A549 (cell line): Measurements from ENCODE around the gene CDIP1. TPM values are rescaled to one million over a fixed set of nuclear protein-coding genes. Genes with fewer than 3 reads are reported as not detected.

Source experiments
- ATAC-seq, 2 experiments: fragments of 200-7000 bp in 1 of 2; fragments of >200 bp in 1 of 2; cut with Nextera tagmentation in 1 of 2; cut with Tn5 transposase in 1 of 2; 3 replicates each; pipeline versions ENCODE4 v1.8.0 to v1.9.1; 2018 to 2020; ENCODE audit warnings: mild to moderate bottlenecking in 1 of 2, moderate library complexity in 1 of 2
- CTCF ChIA-PET: fragments of 300-600 bp; sonication (Branson Sonifier 250); formaldehyde crosslinking; extraction: SDS; loops from one replicate; lab custom pipeline; 2021; ENCODE audit warnings: antibody characterized with exemption, inconsistent platforms; lab: Yijun Ruan, JAX
- POLR2A ChIA-PET: fragments of 350-600 bp; formaldehyde crosslinking; extraction: SDS; loops from one replicate; lab custom pipeline; 2021; ENCODE audit warnings: antibody characterized with exemption, inconsistent platforms; lab: Yijun Ruan, JAX
- DNase-seq, 2 experiments: peaks; one replicate each; pipeline versions ENCODE4 v3.0.0 to v3.0.0-alpha.2; 2011 to 2016; ENCODE audit warnings: low read depth in 1 of 2, low spot score in 1 of 2
- FAIRE-seq: peaks from 2 replicates; lab custom pipeline; 2011; peaks lifted over from hg19 to GRCh38; lab: Jason Lieb, UNC
- H3K27ac ChIP-seq, 2 experiments: fragments of >200 bp; sonication (Bioruptor Twin); formaldehyde crosslinking; 3 replicates each; pipeline ENCODE4 v1.5.1; 2016 to 2017
- H3K4me1 ChIP-seq: fragments of >200 bp; sonication (Bioruptor Twin); formaldehyde crosslinking; 3 replicates; pipeline ENCODE4 v1.6.1; 2016
- H3K4me2 ChIP-seq: fragments of >200 bp; sonication (Bioruptor Twin); formaldehyde crosslinking; 3 replicates; pipeline ENCODE4 v1.6.1; 2016
- H3K4me3 ChIP-seq: fragments of >200 bp; sonication (Bioruptor Twin); formaldehyde crosslinking; 3 replicates; pipeline ENCODE4 v1.5.1; 2016
- H3K9me3 ChIP-seq: fragments of >200 bp; sonication (Bioruptor Twin); formaldehyde crosslinking; 3 replicates; pipeline ENCODE4 v1.6.1; 2016
- CBX8 ChIP-seq: fragments of 200-600 bp; sonication (generic); IDR thresholded peaks from 2 replicates; pipeline ENCODE4 v1.6.1; 2016
- CHD2 ChIP-seq: fragments of 150-350 bp; IDR thresholded peaks from 2 replicates; pipeline ENCODE4 v1.6.1; 2014; ENCODE audit warnings: low read length; ENCODE audit not compliant: partially characterized antibody
- CHD4 ChIP-seq: fragments of 200-600 bp; sonication (generic); IDR thresholded peaks from 2 replicates; pipeline ENCODE4 v1.6.1; 2016; ENCODE audit warnings: antibody characterized with exemption, mild to moderate bottlenecking, borderline replicate concordance
- EP300 ChIP-seq, 2 experiments: fragments of >200 bp; sonication (Bioruptor Twin); formaldehyde crosslinking; IDR thresholded peaks; 2 replicates in 1 of 2; 3 replicates in 1 of 2; pipeline ENCODE4 v1.6.1; 2016 to 2017
- GATA3 ChIP-seq: IDR thresholded peaks from 2 replicates; pipeline ENCODE4 v1.6.1; 2012; ENCODE audit warnings: borderline replicate concordance
- HOXA7 ChIP-seq: fragments of 250-450 bp; sonication (Bioruptor Pico); IDR thresholded peaks from 2 replicates; pipeline ENCODE4 v1.5.0; 2020; ENCODE audit warnings: mild to moderate bottlenecking, moderate library complexity
- HOXB13 ChIP-seq: fragments of 250-450 bp; sonication (Bioruptor Pico); IDR thresholded peaks from 2 replicates; pipeline ENCODE4 v1.5.0; 2020; ENCODE audit warnings: low read depth, mild to moderate bottlenecking, moderate library complexity
- HOXB5 ChIP-seq: fragments of 250-450 bp; sonication (Bioruptor Pico); IDR thresholded peaks from 2 replicates; pipeline ENCODE4 v1.5.0; 2020; ENCODE audit warnings: mild to moderate bottlenecking, moderate library complexity
- JUNB ChIP-seq: fragments of >200 bp; sonication (Bioruptor Twin); formaldehyde crosslinking; IDR thresholded peaks from 2 replicates; pipeline ENCODE4 v1.6.1; 2016
- KDM1A ChIP-seq: fragments of 200-600 bp; sonication (generic); IDR thresholded peaks from 2 replicates; pipeline ENCODE4 v1.6.1; 2016; ENCODE audit warnings: low read depth, mild to moderate bottlenecking
- KDM5A ChIP-seq: fragments of 200-600 bp; sonication (generic); IDR thresholded peaks from 2 replicates; pipeline ENCODE4 v1.6.1; 2016; ENCODE audit warnings: antibody characterized with exemption, mild to moderate bottlenecking
- MAZ ChIP-seq: fragments of 150-350 bp; IDR thresholded peaks from 2 replicates; pipeline ENCODE4 v1.6.1; 2014; ENCODE audit warnings: antibody characterized with exemption, low read depth, low read length, borderline replicate concordance
- MYC ChIP-seq: IDR thresholded peaks from 2 replicates; pipeline ENCODE4 v1.6.1; 2012; ENCODE audit warnings: mild to moderate bottlenecking, inconsistent platforms, low read length, improper control_type of control experiment, borderline replicate concordance
- RAD21 ChIP-seq, 2 experiments: fragments of >200 bp in 1 of 2; sonication (Bioruptor Twin) in 1 of 2; formaldehyde crosslinking in 1 of 2; IDR thresholded peaks in 1 of 2; conservative IDR thresholded peaks in 1 of 2; 2 replicates in 1 of 2; 3 replicates in 1 of 2; pipeline ENCODE4 v1.6.1; 2012 to 2018; ENCODE audit warnings: inconsistent platforms in 1 of 2
- RCOR1 ChIP-seq: fragments of 150-350 bp; IDR thresholded peaks from 2 replicates; pipeline ENCODE4 v1.6.1; 2014; ENCODE audit warnings: antibody characterized with exemption, low read length, low read depth
- REST ChIP-seq: fragments of 200-600 bp; sonication (generic); IDR thresholded peaks from 2 replicates; pipeline ENCODE4 v1.6.1; 2016; ENCODE audit warnings: antibody characterized with exemption, mild to moderate bottlenecking, moderate library complexity
- RFX5 ChIP-seq: fragments of 450-650 bp; IDR thresholded peaks from 2 replicates; pipeline ENCODE4 v1.7.1; 2014; ENCODE audit warnings: antibody characterized with exemption, mild to moderate bottlenecking, moderate library complexity
- SMC3 ChIP-seq: fragments of >200 bp; sonication (Bioruptor Twin); formaldehyde crosslinking; IDR thresholded peaks from 3 replicates; pipeline ENCODE4 v1.6.1; 2018; ENCODE audit warnings: inconsistent platforms
- TFCP2L1 ChIP-seq: fragments of 250-450 bp; sonication (Bioruptor Pico); IDR thresholded peaks from 2 replicates; pipeline ENCODE4 v1.5.0; 2021; ENCODE audit warnings: mild to moderate bottlenecking
- ZFP36 ChIP-seq: fragments of 450-650 bp; IDR thresholded peaks from 2 replicates; pipeline ENCODE4 v1.6.1; 2014; ENCODE audit warnings: borderline replicate concordance; ENCODE audit not compliant: partially characterized antibody
- WGBS: methylation state at CpG from one replicate; pipeline ENCODE4 v1.1.6; 2017; ENCODE audit errors: missing lambda C conversion rate; 5-methylcytosine and 5-hydroxymethylcytosine counted together
- polyA plus RNA-seq, 4 experiments: library from polyadenylated mRNA; depleted of rRNA in 3 of 4; stranded (reverse); fragments of >200 nt; fragmentation: RNase III in 1 of 4; extraction: RNeasy Plus Mini Kit Qiagen cat#74134 plus additional on column Dnase treatment in 1 of 4; gene quantifications; 2 replicates in 3 of 4; 3 replicates in 1 of 4; pipeline ENCODE4 v1.2.3, GENCODE V29; 2011 to 2017
- TF ChIP-seq, protein P1 (sequence below): fragments of >200 bp; sonication (Bioruptor Twin); formaldehyde crosslinking; IDR thresholded peaks from 3 replicates; pipeline ENCODE4 v1.6.1; 2016
- TF ChIP-seq, protein P2 (sequence below): fragments of 250-450 bp; sonication (Bioruptor Pico); IDR thresholded peaks from 2 replicates; pipeline ENCODE4 v1.5.0; 2020; ENCODE audit warnings: low read depth, mild to moderate bottlenecking, moderate library complexity
- TF ChIP-seq, protein P3 (sequence below): fragments of >200 bp; sonication (Bioruptor Twin); formaldehyde crosslinking; IDR thresholded peaks from 2 replicates; pipeline ENCODE4 v1.6.1; 2016

CDIP1 gene
- polyA plus RNA-seq, 2 of the 4 experiments (the other 2 are of a cell fraction), result 3.7 to 8.4 TPM

DNA sequence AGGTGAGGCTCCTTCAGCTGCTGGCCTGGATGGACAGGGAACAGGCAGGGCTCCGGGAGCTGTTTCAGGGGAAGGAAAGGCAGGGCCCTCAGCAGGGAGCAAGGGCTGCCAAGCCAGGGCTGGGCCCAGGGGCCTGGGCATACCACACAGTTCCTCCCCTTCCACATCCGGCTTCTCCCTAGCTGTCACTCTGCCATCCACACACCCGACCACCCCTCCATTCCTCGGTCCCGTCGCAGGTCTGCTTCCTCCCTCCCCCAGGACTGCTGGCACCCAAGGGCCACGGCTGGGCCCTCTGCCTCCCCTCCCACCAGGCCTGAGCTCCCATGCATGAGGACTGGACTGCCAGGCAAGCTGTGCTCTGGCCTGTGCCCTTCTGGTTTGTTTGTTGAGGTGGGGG, 24.0 kb downstream of the CDIP1 start:
- TF ChIP-seq CHD4, result no peak
- no peak for TF ChIP-seq HOXB13 (CRISPR knock-in tag)
- no peak for TF ChIP-seq MAZ
- no peak for TF ChIP-seq HOXB5 (CRISPR knock-in tag)
- TF ChIP-seq RAD21 (conservative IDR thresholded peaks at IDR 0.05 in 1 of 2, IDR thresholded peaks at IDR 0.05 in 1 of 2), result no peak
- no peak for TF ChIP-seq KDM5A
- no peak for TF ChIP-seq RFX5
- no peak for TF ChIP-seq JUNB
- no peak for TF ChIP-seq KDM1A
- TF ChIP-seq, protein P1, sequence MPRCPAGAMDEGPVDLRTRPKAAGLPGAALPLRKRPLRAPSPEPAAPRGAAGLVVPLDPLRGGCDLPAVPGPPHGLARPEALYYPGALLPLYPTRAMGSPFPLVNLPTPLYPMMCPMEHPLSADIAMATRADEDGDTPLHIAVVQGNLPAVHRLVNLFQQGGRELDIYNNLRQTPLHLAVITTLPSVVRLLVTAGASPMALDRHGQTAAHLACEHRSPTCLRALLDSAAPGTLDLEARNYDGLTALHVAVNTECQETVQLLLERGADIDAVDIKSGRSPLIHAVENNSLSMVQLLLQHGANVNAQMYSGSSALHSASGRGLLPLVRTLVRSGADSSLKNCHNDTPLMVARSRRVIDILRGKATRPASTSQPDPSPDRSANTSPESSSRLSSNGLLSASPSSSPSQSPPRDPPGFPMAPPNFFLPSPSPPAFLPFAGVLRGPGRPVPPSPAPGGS, result no peak
- TF ChIP-seq GATA3, result no peak
- no peak overlapping the region for H3K4me3 ChIP-seq
- ATAC-seq (no peak), DNase-seq (no peak), FAIRE-seq (no peak)
- no peak overlapping the region for H3K4me2 ChIP-seq
- 76% methylated on average over 7 of the region's 7 CpGs for WGBS
- no peaks in the 10 kb centered on the region for H3K9me3 ChIP-seq
- H3K27ac ChIP-seq, result no peak overlapping the region
- no peaks in the 10 kb centered on the region for H3K4me1 ChIP-seq
- ChIA-PET POLR2A (no interaction called here), CTCF (interaction anchor here (0.7 to 18.0 kb wide), 10 partner anchors 9 to 442 kb away, joined by 3 to 301 read pairs (median 4); partner anchors contain the start of gene CDIP1)

GRCh38 chr16:4513881-4514280, 24.7 kb downstream of the CDIP1 start:
- Histone ChIP-seq H3K4me3 (no peak overlapping the region), H3K27ac (no peak overlapping the region), H3K9me3 (no peaks in the 10 kb centered on the region), H3K4me1 (no peaks in the 10 kb centered on the region), H3K4me2 (no peak overlapping the region)
- no peak for DNase-seq
- TF ChIP-seq, protein P2, sequence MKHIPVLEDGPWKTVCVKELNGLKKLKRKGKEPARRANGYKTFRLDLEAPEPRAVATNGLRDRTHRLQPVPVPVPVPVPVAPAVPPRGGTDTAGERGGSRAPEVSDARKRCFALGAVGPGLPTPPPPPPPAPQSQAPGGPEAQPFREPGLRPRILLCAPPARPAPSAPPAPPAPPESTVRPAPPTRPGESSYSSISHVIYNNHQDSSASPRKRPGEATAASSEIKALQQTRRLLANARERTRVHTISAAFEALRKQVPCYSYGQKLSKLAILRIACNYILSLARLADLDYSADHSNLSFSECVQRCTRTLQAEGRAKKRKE (CRISPR knock-in tag), result no peak
- CTCF ChIA-PET, result interaction anchor here (0.7 to 18.0 kb wide), 3 partner anchors 13 to 71 kb away, joined by 3 to 301 read pairs (median 8); partner anchors contain the start of gene CDIP1
- ATAC-seq, result no peak
- WGBS, result 88% methylated on average over 5 of the region's 7 CpGs
- POLR2A ChIA-PET, result no interaction called here
- FAIRE-seq, result no peak

- FAIRE-seq, result no peak
- Histone ChIP-seq H3K9me3 (no peaks in the 10 kb centered on the region), H3K4me2 (no peak overlapping the region), H3K27ac (no peak overlapping the region), H3K4me3 (no peak overlapping the region)
- DNase-seq, result no peak
- CTCF ChIA-PET, result interaction anchor here (1.1 to 18.0 kb wide), 5 partner anchors 10 to 72 kb away, joined by 3 to 301 read pairs (median 8); partner anchors contain the start of gene CDIP1
- no peak for ATAC-seq
- TF ChIP-seq EP300 (IDR thresholded peaks at IDR 0.05), result no peak
- TF ChIP-seq, all 56 proteins: peak for 0
- H3K4me1 ChIP-seq, result no peaks in the 10 kb centered on the region
- POLR2A ChIA-PET, result no interaction called here
- WGBS, result 94% methylated on average over 13 of the region's 19 CpGs
These were observed 25.3 kb downstream of the CDIP1 start for GRCh38 chr16:4513086-4513860.

DNA sequence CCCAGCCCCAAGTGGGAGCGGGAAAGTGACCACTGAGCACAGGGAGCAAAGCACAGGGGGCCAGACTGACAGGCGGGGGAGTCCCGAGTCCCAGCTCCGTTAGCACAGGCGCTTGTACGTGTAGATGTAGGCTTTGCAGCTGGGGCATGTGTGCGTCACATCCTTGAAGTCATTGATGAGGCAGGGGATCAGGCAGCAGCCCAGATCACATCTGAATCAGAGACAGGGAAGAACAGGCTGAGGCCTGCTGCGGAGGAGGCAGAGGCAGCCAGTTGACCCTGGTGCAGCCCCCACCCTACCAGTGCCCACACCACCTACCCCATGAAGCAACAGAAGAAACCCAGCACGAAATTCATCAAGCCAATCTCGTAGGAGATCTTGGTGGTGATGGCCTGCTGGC, 26.1 kb downstream of the CDIP1 start:
- no peak overlapping the region for H3K27ac ChIP-seq
- ChIA-PET CTCF (interaction anchor here (0.8 to 18.0 kb wide), 8 partner anchors 9 to 192 kb away, joined by 3 to 301 read pairs (median 4); partner anchors contain the start of gene CDIP1), POLR2A (no interaction called here)
- H3K9me3 ChIP-seq, result no peaks in the 10 kb centered on the region
- H3K4me3 ChIP-seq, result no peak overlapping the region
- ATAC-seq (no peak), FAIRE-seq (no peak), DNase-seq (no peak)
- WGBS, result 93% methylated on average over 10 of the region's 10 CpGs
- H3K4me2 ChIP-seq, result no peak overlapping the region
- H3K4me1 ChIP-seq, result no peaks in the 10 kb centered on the region
- TF ChIP-seq CBX8 (no peak), TFCP2L1 (CRISPR knock-in tag) (no peak), HOXA7 (CRISPR knock-in tag) (no peak), REST (no peak), CHD2 (no peak), MYC (no peak), KDM1A (no peak), RCOR1 (no peak), ZFP36 (no peak), SMC3 (no peak)
- TF ChIP-seq, protein P2 (CRISPR knock-in tag), result no peak
- TF ChIP-seq, protein P3, sequence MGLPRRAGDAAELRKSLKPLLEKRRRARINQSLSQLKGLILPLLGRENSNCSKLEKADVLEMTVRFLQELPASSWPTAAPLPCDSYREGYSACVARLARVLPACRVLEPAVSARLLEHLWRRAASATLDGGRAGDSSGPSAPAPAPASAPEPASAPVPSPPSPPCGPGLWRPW, result no peak
